ENCODE data around the gene PODXL. TPM values are rescaled to one million over a fixed set of nuclear protein-coding genes. Genes with fewer than 3 reads are reported as not detected.

The PODXL gene
- total and polyA plus RNA-seq, 4 donors, result 1.2 to 3.6 (median 1.6) TPM

DNA sequence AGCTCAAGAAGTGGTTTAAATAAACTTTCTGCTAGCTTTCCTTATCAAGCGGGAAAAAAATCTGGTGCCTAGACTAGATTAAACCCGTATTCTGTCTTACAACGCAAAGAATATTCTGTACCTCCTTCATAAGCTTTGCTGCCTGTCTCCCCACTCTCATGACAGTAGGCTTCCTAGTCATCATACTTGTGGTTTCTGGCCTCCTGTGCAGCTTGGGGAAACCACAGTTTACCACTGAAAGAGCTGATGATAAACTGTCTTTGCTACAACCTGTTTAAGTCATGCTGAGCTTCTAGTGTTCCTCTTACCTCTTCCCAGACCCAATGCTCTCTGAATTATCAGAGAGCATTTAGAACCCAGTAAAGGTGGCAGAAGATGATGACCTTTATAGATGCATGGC is 55.0 kb downstream of the PODXL start:
- peaks cover 0 to 1% (median 0%) of the 10 kb centered on the region in 4 donors for H3K36me3 ChIP-seq (ENCODE audit: control insufficient read depth in 4 of 4, insufficient read depth in 3 of 4, low read depth in 1 of 4, low read length in 3 of 4)
- TF ChIP-seq RAD21 (IDR thresholded peaks at IDR 0.05), result no peak
- TF ChIP-seq EGR1 (IDR thresholded peaks at IDR 0.05; ENCODE audit: low read depth in 2 of 2), result no peak
- no peak for TF ChIP-seq GABPA (IDR thresholded peaks at IDR 0.05 in 1 of 2, conservative IDR thresholded peaks at IDR 0.05 in 1 of 2)
- TF ChIP-seq YY1 (IDR thresholded peaks at IDR 0.05), result no peak
- no peak for TF ChIP-seq RXRA (IDR thresholded peaks at IDR 0.05)
- no peak for TF ChIP-seq HNF4G (IDR thresholded peaks at IDR 0.05)
- no peak for TF ChIP-seq TAF1 (conservative IDR thresholded peaks at IDR 0.05)
- no peak for TF ChIP-seq HNF4A (conservative IDR thresholded peaks at IDR 0.05)
- no peak for TF ChIP-seq CTCF (IDR thresholded peaks at IDR 0.05; ENCODE audit: low read depth, low read length, missing input control)
- TF ChIP-seq FOXA1 (IDR thresholded peaks at IDR 0.05), result no peak
- TF ChIP-seq, protein P1, sequence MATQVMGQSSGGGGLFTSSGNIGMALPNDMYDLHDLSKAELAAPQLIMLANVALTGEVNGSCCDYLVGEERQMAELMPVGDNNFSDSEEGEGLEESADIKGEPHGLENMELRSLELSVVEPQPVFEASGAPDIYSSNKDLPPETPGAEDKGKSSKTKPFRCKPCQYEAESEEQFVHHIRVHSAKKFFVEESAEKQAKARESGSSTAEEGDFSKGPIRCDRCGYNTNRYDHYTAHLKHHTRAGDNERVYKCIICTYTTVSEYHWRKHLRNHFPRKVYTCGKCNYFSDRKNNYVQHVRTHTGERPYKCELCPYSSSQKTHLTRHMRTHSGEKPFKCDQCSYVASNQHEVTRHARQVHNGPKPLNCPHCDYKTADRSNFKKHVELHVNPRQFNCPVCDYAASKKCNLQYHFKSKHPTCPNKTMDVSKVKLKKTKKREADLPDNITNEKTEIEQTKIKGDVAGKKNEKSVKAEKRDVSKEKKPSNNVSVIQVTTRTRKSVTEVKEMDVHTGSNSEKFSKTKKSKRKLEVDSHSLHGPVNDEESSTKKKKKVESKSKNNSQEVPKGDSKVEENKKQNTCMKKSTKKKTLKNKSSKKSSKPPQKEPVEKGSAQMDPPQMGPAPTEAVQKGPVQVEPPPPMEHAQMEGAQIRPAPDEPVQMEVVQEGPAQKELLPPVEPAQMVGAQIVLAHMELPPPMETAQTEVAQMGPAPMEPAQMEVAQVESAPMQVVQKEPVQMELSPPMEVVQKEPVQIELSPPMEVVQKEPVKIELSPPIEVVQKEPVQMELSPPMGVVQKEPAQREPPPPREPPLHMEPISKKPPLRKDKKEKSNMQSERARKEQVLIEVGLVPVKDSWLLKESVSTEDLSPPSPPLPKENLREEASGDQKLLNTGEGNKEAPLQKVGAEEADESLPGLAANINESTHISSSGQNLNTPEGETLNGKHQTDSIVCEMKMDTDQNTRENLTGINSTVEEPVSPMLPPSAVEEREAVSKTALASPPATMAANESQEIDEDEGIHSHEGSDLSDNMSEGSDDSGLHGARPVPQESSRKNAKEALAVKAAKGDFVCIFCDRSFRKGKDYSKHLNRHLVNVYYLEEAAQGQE (IDR thresholded peaks at IDR 0.05), result no peak
- TF ChIP-seq ZBTB33 (IDR thresholded peaks at IDR 0.05), result no peak
- TF ChIP-seq NR2F2 (IDR thresholded peaks at IDR 0.05), result no peak
- no peak for TF ChIP-seq FOXA2 (IDR thresholded peaks at IDR 0.05)
- no peak for TF ChIP-seq MAX (IDR thresholded peaks at IDR 0.05)
- TF ChIP-seq, protein P2, sequence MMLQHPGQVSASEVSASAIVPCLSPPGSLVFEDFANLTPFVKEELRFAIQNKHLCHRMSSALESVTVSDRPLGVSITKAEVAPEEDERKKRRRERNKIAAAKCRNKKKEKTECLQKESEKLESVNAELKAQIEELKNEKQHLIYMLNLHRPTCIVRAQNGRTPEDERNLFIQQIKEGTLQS (IDR thresholded peaks at IDR 0.05), result no peak
- TF ChIP-seq JUND (IDR thresholded peaks at IDR 0.05), result no peak
- no peak for TF ChIP-seq SP1 (IDR thresholded peaks at IDR 0.05)
- no peak for DNase-seq (ENCODE audit: low spot score)
- no peak overlapping the region for H3K4me3 ChIP-seq (ENCODE audit: low read depth in 1 of 3, low read length in 3 of 3)
- H3K9ac ChIP-seq (ENCODE audit: low read depth in 1 of 2, low read length in 2 of 2), result no peak overlapping the region
- no peaks in the 10 kb centered on the region for H3K27me3 ChIP-seq (ENCODE audit: control insufficient read depth in 4 of 4, insufficient read depth in 4 of 4, low read length in 3 of 4)
- H3K27ac ChIP-seq (ENCODE audit: low read depth in 1 of 2, low read length in 2 of 2), result no peak overlapping the region
- H3K9me3 ChIP-seq (ENCODE audit: control insufficient read depth in 4 of 4, low read length in 3 of 4), result no peaks in the 10 kb centered on the region
- peaks cover 12 to 38% (median 18%) of the 10 kb centered on the region in 4 donors for H3K4me1 ChIP-seq (ENCODE audit: control insufficient read depth in 4 of 4, insufficient read depth in 4 of 4, low read length in 3 of 4)
- WGBS, result 83% methylated on average over 3 of the region's 3 CpGs
